Measurements from ENCODE around the gene COG8. TPM values are rescaled to one million over a fixed set of nuclear protein-coding genes. Genes with fewer than 3 reads are reported as not detected.

Gene COG8
- total and polyA plus RNA-seq, 9 of the 15 experiments (the other 6 are each of a cell fraction or from before 2014, with no cell fraction given) = 3.7 to 42.6 (median 30.1) TPM

DNA sequence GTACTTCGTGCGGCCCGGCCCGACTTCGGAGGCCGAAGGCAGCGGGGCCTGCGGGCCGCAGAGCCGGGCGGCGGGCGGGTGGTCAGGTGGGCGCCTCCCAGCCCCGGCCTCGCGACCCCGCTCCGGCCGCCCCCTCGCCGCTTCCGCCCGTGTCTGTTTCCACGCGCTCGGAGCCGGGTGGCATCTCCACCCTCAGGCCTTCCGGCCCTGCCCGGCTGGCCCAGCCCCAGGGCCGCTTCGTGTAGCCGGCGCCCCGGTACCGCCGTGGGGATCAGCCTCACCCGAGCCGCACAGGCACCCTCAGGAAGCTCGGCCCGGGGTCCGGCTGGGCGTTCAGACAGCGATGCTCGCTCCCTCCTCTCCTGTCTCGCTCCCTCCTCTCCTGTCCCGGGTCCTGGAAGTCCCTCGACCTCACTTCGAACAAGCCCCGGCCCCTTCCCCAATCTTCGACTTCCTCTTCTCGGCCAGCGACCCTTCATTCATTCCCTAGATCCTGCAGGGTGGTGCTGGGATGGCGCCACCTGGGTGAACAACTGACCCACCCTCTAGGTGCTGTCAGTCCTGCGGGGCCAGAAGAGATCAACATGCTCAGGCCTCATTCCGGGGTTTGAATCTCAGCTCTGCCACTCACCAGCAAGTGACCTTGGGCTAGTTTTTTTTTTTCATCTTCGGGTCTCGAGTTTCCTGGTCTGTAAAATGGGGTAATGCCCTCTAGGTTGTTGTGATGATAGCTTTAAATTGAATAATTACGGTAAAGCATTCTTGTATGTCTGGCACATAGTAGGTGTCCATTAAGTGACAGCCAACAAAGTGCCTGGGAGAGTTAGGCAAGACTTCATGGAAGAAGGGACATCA lies 27.6 kb downstream of the COG8 start (continued):
- TF ChIP-seq, protein P1, sequence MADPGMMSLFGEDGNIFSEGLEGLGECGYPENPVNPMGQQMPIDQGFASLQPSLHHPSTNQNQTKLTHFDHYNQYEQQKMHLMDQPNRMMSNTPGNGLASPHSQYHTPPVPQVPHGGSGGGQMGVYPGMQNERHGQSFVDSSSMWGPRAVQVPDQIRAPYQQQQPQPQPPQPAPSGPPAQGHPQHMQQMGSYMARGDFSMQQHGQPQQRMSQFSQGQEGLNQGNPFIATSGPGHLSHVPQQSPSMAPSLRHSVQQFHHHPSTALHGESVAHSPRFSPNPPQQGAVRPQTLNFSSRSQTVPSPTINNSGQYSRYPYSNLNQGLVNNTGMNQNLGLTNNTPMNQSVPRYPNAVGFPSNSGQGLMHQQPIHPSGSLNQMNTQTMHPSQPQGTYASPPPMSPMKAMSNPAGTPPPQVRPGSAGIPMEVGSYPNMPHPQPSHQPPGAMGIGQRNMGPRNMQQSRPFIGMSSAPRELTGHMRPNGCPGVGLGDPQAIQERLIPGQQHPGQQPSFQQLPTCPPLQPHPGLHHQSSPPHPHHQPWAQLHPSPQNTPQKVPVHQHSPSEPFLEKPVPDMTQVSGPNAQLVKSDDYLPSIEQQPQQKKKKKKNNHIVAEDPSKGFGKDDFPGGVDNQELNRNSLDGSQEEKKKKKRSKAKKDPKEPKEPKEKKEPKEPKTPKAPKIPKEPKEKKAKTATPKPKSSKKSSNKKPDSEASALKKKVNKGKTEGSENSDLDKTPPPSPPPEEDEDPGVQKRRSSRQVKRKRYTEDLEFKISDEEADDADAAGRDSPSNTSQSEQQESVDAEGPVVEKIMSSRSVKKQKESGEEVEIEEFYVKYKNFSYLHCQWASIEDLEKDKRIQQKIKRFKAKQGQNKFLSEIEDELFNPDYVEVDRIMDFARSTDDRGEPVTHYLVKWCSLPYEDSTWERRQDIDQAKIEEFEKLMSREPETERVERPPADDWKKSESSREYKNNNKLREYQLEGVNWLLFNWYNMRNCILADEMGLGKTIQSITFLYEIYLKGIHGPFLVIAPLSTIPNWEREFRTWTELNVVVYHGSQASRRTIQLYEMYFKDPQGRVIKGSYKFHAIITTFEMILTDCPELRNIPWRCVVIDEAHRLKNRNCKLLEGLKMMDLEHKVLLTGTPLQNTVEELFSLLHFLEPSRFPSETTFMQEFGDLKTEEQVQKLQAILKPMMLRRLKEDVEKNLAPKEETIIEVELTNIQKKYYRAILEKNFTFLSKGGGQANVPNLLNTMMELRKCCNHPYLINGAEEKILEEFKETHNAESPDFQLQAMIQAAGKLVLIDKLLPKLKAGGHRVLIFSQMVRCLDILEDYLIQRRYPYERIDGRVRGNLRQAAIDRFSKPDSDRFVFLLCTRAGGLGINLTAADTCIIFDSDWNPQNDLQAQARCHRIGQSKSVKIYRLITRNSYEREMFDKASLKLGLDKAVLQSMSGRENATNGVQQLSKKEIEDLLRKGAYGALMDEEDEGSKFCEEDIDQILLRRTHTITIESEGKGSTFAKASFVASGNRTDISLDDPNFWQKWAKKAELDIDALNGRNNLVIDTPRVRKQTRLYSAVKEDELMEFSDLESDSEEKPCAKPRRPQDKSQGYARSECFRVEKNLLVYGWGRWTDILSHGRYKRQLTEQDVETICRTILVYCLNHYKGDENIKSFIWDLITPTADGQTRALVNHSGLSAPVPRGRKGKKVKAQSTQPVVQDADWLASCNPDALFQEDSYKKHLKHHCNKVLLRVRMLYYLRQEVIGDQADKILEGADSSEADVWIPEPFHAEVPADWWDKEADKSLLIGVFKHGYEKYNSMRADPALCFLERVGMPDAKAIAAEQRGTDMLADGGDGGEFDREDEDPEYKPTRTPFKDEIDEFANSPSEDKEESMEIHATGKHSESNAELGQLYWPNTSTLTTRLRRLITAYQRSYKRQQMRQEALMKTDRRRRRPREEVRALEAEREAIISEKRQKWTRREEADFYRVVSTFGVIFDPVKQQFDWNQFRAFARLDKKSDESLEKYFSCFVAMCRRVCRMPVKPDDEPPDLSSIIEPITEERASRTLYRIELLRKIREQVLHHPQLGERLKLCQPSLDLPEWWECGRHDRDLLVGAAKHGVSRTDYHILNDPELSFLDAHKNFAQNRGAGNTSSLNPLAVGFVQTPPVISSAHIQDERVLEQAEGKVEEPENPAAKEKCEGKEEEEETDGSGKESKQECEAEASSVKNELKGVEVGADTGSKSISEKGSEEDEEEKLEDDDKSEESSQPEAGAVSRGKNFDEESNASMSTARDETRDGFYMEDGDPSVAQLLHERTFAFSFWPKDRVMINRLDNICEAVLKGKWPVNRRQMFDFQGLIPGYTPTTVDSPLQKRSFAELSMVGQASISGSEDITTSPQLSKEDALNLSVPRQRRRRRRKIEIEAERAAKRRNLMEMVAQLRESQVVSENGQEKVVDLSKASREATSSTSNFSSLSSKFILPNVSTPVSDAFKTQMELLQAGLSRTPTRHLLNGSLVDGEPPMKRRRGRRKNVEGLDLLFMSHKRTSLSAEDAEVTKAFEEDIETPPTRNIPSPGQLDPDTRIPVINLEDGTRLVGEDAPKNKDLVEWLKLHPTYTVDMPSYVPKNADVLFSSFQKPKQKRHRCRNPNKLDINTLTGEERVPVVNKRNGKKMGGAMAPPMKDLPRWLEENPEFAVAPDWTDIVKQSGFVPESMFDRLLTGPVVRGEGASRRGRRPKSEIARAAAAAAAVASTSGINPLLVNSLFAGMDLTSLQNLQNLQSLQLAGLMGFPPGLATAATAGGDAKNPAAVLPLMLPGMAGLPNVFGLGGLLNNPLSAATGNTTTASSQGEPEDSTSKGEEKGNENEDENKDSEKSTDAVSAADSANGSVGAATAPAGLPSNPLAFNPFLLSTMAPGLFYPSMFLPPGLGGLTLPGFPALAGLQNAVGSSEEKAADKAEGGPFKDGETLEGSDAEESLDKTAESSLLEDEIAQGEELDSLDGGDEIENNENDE (IDR thresholded peaks at IDR 0.05; ENCODE audit: low read depth, low read length) = peak; percentile 30
- TF ChIP-seq ZNF780A (CRISPR knock-in tag; IDR thresholded peaks at IDR 0.05) = no peak
- no peak for TF ChIP-seq GTF2A2 (tag; IDR thresholded peaks at IDR 0.05)
- no peak for TF ChIP-seq SMARCC2 (IDR thresholded peaks at IDR 0.05; ENCODE audit: low read depth)
- no peak; the same call in 1 of the 2 replicates for TF ChIP-seq CTBP1 (IDR thresholded peaks at IDR 0.05; ENCODE audit: borderline replicate concordance)
- TF ChIP-seq MYNN (IDR thresholded peaks at IDR 0.05) = no peak
- TF ChIP-seq MYNN (CRISPR knock-in tag; IDR thresholded peaks at IDR 0.05) = no peak
- no peak for TF ChIP-seq HMBOX1 (IDR thresholded peaks at IDR 0.05)
- TF ChIP-seq HDAC1 (IDR thresholded peaks at IDR 0.05) = peak in 1 of 2 experiments; percentile 75; a peak in 2 of 4 replicates
- TF ChIP-seq POLR2AphosphoS5 (IDR thresholded peaks at IDR 0.05; ENCODE audit: control insufficient read depth, insufficient read depth, low read depth, low read length) = no peak
- TF ChIP-seq BHLHE40 (IDR thresholded peaks at IDR 0.05; ENCODE audit: low read length) = no peak
- TF ChIP-seq ZNF146 (CRISPR knock-in tag; IDR thresholded peaks at IDR 0.05; ENCODE audit: unreplicated experiment) = no peak
- TF ChIP-seq, protein P2, sequence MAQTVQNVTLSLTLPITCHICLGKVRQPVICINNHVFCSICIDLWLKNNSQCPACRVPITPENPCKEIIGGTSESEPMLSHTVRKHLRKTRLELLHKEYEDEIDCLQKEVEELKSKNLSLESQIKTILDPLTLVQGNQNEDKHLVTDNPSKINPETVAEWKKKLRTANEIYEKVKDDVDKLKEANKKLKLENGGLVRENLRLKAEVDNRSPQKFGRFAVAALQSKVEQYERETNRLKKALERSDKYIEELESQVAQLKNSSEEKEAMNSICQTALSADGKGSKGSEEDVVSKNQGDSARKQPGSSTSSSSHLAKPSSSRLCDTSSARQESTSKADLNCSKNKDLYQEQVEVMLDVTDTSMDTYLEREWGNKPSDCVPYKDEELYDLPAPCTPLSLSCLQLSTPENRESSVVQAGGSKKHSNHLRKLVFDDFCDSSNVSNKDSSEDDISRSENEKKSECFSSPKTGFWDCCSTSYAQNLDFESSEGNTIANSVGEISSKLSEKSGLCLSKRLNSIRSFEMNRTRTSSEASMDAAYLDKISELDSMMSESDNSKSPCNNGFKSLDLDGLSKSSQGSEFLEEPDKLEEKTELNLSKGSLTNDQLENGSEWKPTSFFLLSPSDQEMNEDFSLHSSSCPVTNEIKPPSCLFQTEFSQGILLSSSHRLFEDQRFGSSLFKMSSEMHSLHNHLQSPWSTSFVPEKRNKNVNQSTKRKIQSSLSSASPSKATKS (CRISPR knock-in tag; IDR thresholded peaks at IDR 0.05) = no peak
- no peak for TF ChIP-seq ZNF347 (CRISPR knock-in tag; IDR thresholded peaks at IDR 0.05; ENCODE audit: low read depth)

Data from K562 (cell line).